Measurements from ENCODE around the gene RCCD1.

Gene RCCD1

GRCh38 chr15:90909976-90910375 is 44.7 kb upstream of the RCCD1 start:
- H3K4me1 ChIP-seq (ENCODE audit: insufficient read depth, low read length, poor library complexity, severe bottlenecking), result no peaks in the 10 kb centered on the region
- peaks cover 8% of the 10 kb centered on the region; the same call in 1 of the 2 replicates for H3K79me2 ChIP-seq (ENCODE audit: insufficient read depth, low read length)
- H3K9me2 ChIP-seq (replicated peaks; ENCODE audit: low read depth, low read length), result no peaks in the 10 kb centered on the region
- no peak overlapping the region for H3K9ac ChIP-seq (ENCODE audit: low read depth, low read length, poor library complexity, severe bottlenecking)
- no peaks in the 10 kb centered on the region for H3K9me3 ChIP-seq (ENCODE audit: insufficient read depth, low read depth, low read length)
- peaks cover 21% of the 10 kb centered on the region; the same call in 1 of the 2 replicates for H3K36me3 ChIP-seq (ENCODE audit: insufficient read depth, low read length)
- TF ChIP-seq EZH2phosphoT487 (IDR thresholded peaks at IDR 0.05; ENCODE audit: borderline replicate concordance) (no peak), CTCF (conservative IDR thresholded peaks at IDR 0.05; ENCODE audit: low read length) (no peak)
- H3K4me2 ChIP-seq (ENCODE audit: low read depth, low read length, poor library complexity, severe bottlenecking), result no peak overlapping the region
- no peaks in the 10 kb centered on the region for H3K27me3 ChIP-seq (ENCODE audit: insufficient read depth, low read length, poor library complexity, severe bottlenecking)
- no peaks in the 10 kb centered on the region for H4K20me1 ChIP-seq (ENCODE audit: insufficient read depth, low read length, poor library complexity, severe bottlenecking)
- H3K4me3 ChIP-seq (ENCODE audit: low read length, poor library complexity, severe bottlenecking), result no peak overlapping the region
- no peaks in the 10 kb centered on the region for H3F3A ChIP-seq (ENCODE audit: low read depth)
- no peak overlapping the region for H2AFZ ChIP-seq (ENCODE audit: low read length)

GRCh38 chr15:90910441-90911301 is 44.0 kb upstream of the RCCD1 start:
- Histone ChIP-seq H3K9me2 (replicated peaks; ENCODE audit: low read depth, low read length) (no peaks in the 10 kb centered on the region), H3K4me1 (ENCODE audit: insufficient read depth, low read length, poor library complexity, severe bottlenecking) (no peaks in the 10 kb centered on the region), H3K9me3 (ENCODE audit: insufficient read depth, low read depth, low read length) (no peaks in the 10 kb centered on the region), H3K79me2 (ENCODE audit: insufficient read depth, low read length) (0 out of 2 replicates have a peak, but pooled peaks cover 2% of the 10 kb centered on the region), H3F3A (ENCODE audit: low read depth) (no peaks in the 10 kb centered on the region), H4K20me1 (ENCODE audit: insufficient read depth, low read length, poor library complexity, severe bottlenecking) (no peaks in the 10 kb centered on the region), H2AFZ (ENCODE audit: low read length) (no peak overlapping the region), H3K4me2 (ENCODE audit: low read depth, low read length, poor library complexity, severe bottlenecking) (no peak overlapping the region), H3K4me3 (ENCODE audit: low read length, poor library complexity, severe bottlenecking) (no peak overlapping the region), H3K36me3 (ENCODE audit: insufficient read depth, low read length) (peaks cover 21% of the 10 kb centered on the region; the same call in 1 of the 2 replicates), H3K27me3 (ENCODE audit: insufficient read depth, low read length, poor library complexity, severe bottlenecking) (no peaks in the 10 kb centered on the region), H3K9ac (ENCODE audit: low read depth, low read length, poor library complexity, severe bottlenecking) (no peak overlapping the region)
- TF ChIP-seq EZH2phosphoT487 (IDR thresholded peaks at IDR 0.05; ENCODE audit: borderline replicate concordance), result no peak
- no peak for TF ChIP-seq CTCF (conservative IDR thresholded peaks at IDR 0.05; ENCODE audit: low read length)

GRCh38 chr15:90911302-90911623 is 43.4 kb upstream of the RCCD1 start:
- no peaks in the 10 kb centered on the region for H4K20me1 ChIP-seq (ENCODE audit: insufficient read depth, low read length, poor library complexity, severe bottlenecking)
- no peak overlapping the region for H3K9ac ChIP-seq (ENCODE audit: low read depth, low read length, poor library complexity, severe bottlenecking)
- no peak overlapping the region for H2AFZ ChIP-seq (ENCODE audit: low read length)
- no peaks in the 10 kb centered on the region for H3K79me2 ChIP-seq (ENCODE audit: insufficient read depth, low read length)
- no peaks in the 10 kb centered on the region for H3K9me3 ChIP-seq (ENCODE audit: insufficient read depth, low read depth, low read length)
- no peaks in the 10 kb centered on the region for H3K27me3 ChIP-seq (ENCODE audit: insufficient read depth, low read length, poor library complexity, severe bottlenecking)
- no peak overlapping the region for H3K4me3 ChIP-seq (ENCODE audit: low read length, poor library complexity, severe bottlenecking)
- H3F3A ChIP-seq (ENCODE audit: low read depth), result no peaks in the 10 kb centered on the region
- H3K4me2 ChIP-seq (ENCODE audit: low read depth, low read length, poor library complexity, severe bottlenecking), result no peak overlapping the region
- H3K36me3 ChIP-seq (ENCODE audit: insufficient read depth, low read length), result peaks cover 21% of the 10 kb centered on the region; the same call in 1 of the 2 replicates
- TF ChIP-seq CTCF (conservative IDR thresholded peaks at IDR 0.05; ENCODE audit: low read length) (no peak), EZH2phosphoT487 (IDR thresholded peaks at IDR 0.05; ENCODE audit: borderline replicate concordance) (no peak)
- H3K9me2 ChIP-seq (replicated peaks; ENCODE audit: low read depth, low read length), result no peaks in the 10 kb centered on the region
- no peaks in the 10 kb centered on the region for H3K4me1 ChIP-seq (ENCODE audit: insufficient read depth, low read length, poor library complexity, severe bottlenecking)

Measured in Loucy (cell line).